Activated CD8-positive, alpha-beta memory T cell treated with anti-CD3 and anti-CD28 coated beads for 1 hour (primary cell): ENCODE measurements around the gene AGBL1.

Experiments used
- DNase-seq, 2 donors: peaks; one replicate each; pipeline ENCODE4 v3.0.0-alpha.2; 2020; ENCODE audit warnings: low read depth in 1 of 2; ENCODE audit errors: extremely low read depth in 1 of 2

Gene AGBL1

GRCh38 chr15:86162641-86163040, 83.0 kb downstream of the AGBL1 start:
- DNase-seq: no peak

GRCh38 chr15:86163816-86164215, 84.1 kb downstream of the AGBL1 start:
- no peak for DNase-seq

- DNase-seq: no peak
These were observed 84.7 kb downstream of the AGBL1 start for GRCh38 chr15:86164232-86164898.

GRCh38 chr15:86165265-86166211, 85.9 kb downstream of the AGBL1 start:
- no peak for DNase-seq

- no peak for DNase-seq
These were observed 88.2 kb downstream of the AGBL1 start for GRCh38 chr15:86167841-86168240.

GRCh38 chr15:86178845-86179244, 99.2 kb downstream of the AGBL1 start:
- no peak for DNase-seq

GRCh38 chr15:86183596-86184491, 104.2 kb downstream of the AGBL1 start:
- DNase-seq: no peak

GRCh38 chr15:86193716-86194380, 114.2 kb downstream of the AGBL1 start:
- DNase-seq: no peak

- no peak for DNase-seq
These were observed 118.1 kb downstream of the AGBL1 start for GRCh38 chr15:86197770-86198169.

GRCh38 chr15:86199467-86200145, 119.9 kb downstream of the AGBL1 start:
- no peak for DNase-seq

- no peak for DNase-seq
These were observed 121.8 kb downstream of the AGBL1 start for GRCh38 chr15:86201313-86202008.

GRCh38 chr15:86203462-86203861, 123.8 kb downstream of the AGBL1 start:
- no peak for DNase-seq

- no peak for DNase-seq
These were observed 125.4 kb downstream of the AGBL1 start for GRCh38 chr15:86205096-86205495.

GRCh38 chr15:86213420-86213819, 133.7 kb downstream of the AGBL1 start:
- DNase-seq: no peak

- DNase-seq: no peak
These were observed 134.2 kb downstream of the AGBL1 start for GRCh38 chr15:86213888-86214287.

GRCh38 chr15:86221119-86221518, 141.4 kb downstream of the AGBL1 start:
- no peak for DNase-seq

- DNase-seq: no peak
These were observed 149.6 kb downstream of the AGBL1 start for GRCh38 chr15:86229306-86229705.

GRCh38 chr15:86229936-86230335, 150.3 kb downstream of the AGBL1 start:
- DNase-seq: no peak
